Stimulated activated CD8-positive, alpha-beta memory T cell treated with anti-CD3 and anti-CD28 coated beads, Interleukin-4, amount 100 ng/mL, for 1 hour (primary cell): Measurements from ENCODE around the gene BHLHE40.

Source experiments
- DNase-seq, 2 donors: peaks; one replicate each; pipeline ENCODE4 v3.0.0-alpha.2; 2020; ENCODE audit warnings: low read depth in 2 of 2, low spot score in 1 of 2

The BHLHE40 gene

GRCh38 chr3:5019411-5020241 lies 40.4 kb downstream of the BHLHE40 start:
- DNase-seq = peak; percentile 49 to 69

- no peak for DNase-seq
Observed at GRCh38 chr3:5020242-5020722, 41.0 kb downstream of the BHLHE40 start.

- DNase-seq = no peak
Observed at GRCh38 chr3:5021116-5022092, 42.2 kb downstream of the BHLHE40 start.

- DNase-seq = no peak
Observed at GRCh38 chr3:5022187-5022965, 43.1 kb downstream of the BHLHE40 start.

GRCh38 chr3:5022966-5023776 lies 43.9 kb downstream of the BHLHE40 start:
- DNase-seq = no peak

GRCh38 chr3:5023777-5024346 lies 44.6 kb downstream of the BHLHE40 start:
- no peak for DNase-seq

- no peak for DNase-seq
Observed at GRCh38 chr3:5026046-5026362, 46.8 kb downstream of the BHLHE40 start.

GRCh38 chr3:5029715-5030114 lies 50.5 kb downstream of the BHLHE40 start:
- no peak for DNase-seq

GRCh38 chr3:5030152-5030551 lies 50.9 kb downstream of the BHLHE40 start:
- no peak for DNase-seq

GRCh38 chr3:5032844-5033243 lies 53.6 kb downstream of the BHLHE40 start:
- DNase-seq = no peak
